Left ventricle myocardium inferior (tissue), 1 donor: Measurements from ENCODE around the gene ARMH3. TPM values are rescaled to one million over a fixed set of nuclear protein-coding genes. Genes with fewer than 3 reads are reported as not detected.

ENCODE experiments used
- DNase-seq: peaks from one replicate; pipeline ENCODE4 v3.0.0-alpha.2; 2020
- H3K27ac ChIP-seq: fragments of 200-600 bp; replicated peaks from 2 replicates; pipeline ENCODE4 v1.8.0; 2021
- H3K27me3 ChIP-seq: fragments of 200-600 bp; 2 replicates; pipeline ENCODE4 v1.8.0; 2021; ENCODE audit warnings: low read depth
- H3K36me3 ChIP-seq: fragments of 200-600 bp; 2 replicates; pipeline ENCODE4 v1.8.0; 2021
- H3K4me1 ChIP-seq: fragments of 200-600 bp; 2 replicates; pipeline ENCODE4 v1.8.0; 2021
- H3K4me3 ChIP-seq: fragments of 200-600 bp; 2 replicates; pipeline ENCODE4 v1.8.0; 2021; ENCODE audit warnings: mild to moderate bottlenecking, moderate library complexity
- H3K9me3 ChIP-seq: fragments of 200-600 bp; replicated peaks from 2 replicates; pipeline ENCODE4 v1.8.0; 2021
- CTCF ChIP-seq: fragments of 200-600 bp; IDR thresholded peaks from 2 replicates; pipeline ENCODE4 v1.8.0; 2021; ENCODE audit warnings: antibody characterized with exemption, mild to moderate bottlenecking, borderline replicate concordance
- intact Hi-C: fragments of 100-400 bp; cut with micrococcal nuclease; formaldehyde crosslinking; loops from one replicate; pipeline ENCODE4 v1.11.0; 2022
- total RNA-seq: library from RNA; stranded (reverse); fragmentation: NEBNext Ultra II Directional; extraction: Animal tissue kit (Norgen Biotek cat#: 25700); gene quantifications from one replicate; pipeline ENCODE4 v1.2.1, GENCODE V29; 2021
- donor health status: DM: no; HTN: yes; CAD: no; lungs with severe emphysema.

The ARMH3 gene
- total RNA-seq, 1 donor from 2014 or later = 58.9 TPM

GRCh38 chr10:101816913-101817336 is 239.0 kb downstream of the ARMH3 start:
- no peak for DNase-seq
- H3K27me3 ChIP-seq = no peaks in the 10 kb centered on the region
- peaks cover 12% of the 10 kb centered on the region for H3K36me3 ChIP-seq
- peak overlapping the region; percentile 97 for H3K27ac ChIP-seq
- no peaks in the 10 kb centered on the region for H3K9me3 ChIP-seq
- TF ChIP-seq CTCF = no peak
- peak overlapping the region; percentile 89 for H3K4me3 ChIP-seq
- intact Hi-C loops = no loop called here
- H3K4me1 ChIP-seq = peaks cover 77% of the 10 kb centered on the region

GRCh38 chr10:101816376-101816775 is 239.6 kb downstream of the ARMH3 start:
- H3K36me3 ChIP-seq = peaks cover 18% of the 10 kb centered on the region
- H3K27ac ChIP-seq = peak overlapping the region; percentile 97
- peak overlapping the region; percentile 89 for H3K4me3 ChIP-seq
- intact Hi-C loops = no loop called here
- H3K4me1 ChIP-seq = peaks cover 78% of the 10 kb centered on the region
- no peak for DNase-seq
- no peaks in the 10 kb centered on the region for H3K9me3 ChIP-seq
- TF ChIP-seq CTCF = no peak
- H3K27me3 ChIP-seq = no peaks in the 10 kb centered on the region

GRCh38 chr10:101814466-101815071 is 241.4 kb downstream of the ARMH3 start:
- Histone ChIP-seq H3K9me3 (no peaks in the 10 kb centered on the region), H3K27me3 (no peaks in the 10 kb centered on the region), H3K4me1 (peaks cover 85% of the 10 kb centered on the region), H3K4me3 (peak overlapping the region; percentile 89), H3K36me3 (peaks cover 36% of the 10 kb centered on the region), H3K27ac (peak overlapping the region; percentile 97)
- intact Hi-C loops = no loop called here
- no peak for TF ChIP-seq CTCF
- no peak for DNase-seq

GRCh38 chr10:101812606-101813005 is 243.4 kb downstream of the ARMH3 start:
- TF ChIP-seq CTCF = no peak
- Histone ChIP-seq H3K27me3 (no peaks in the 10 kb centered on the region), H3K4me3 (no peak overlapping the region), H3K36me3 (peaks cover 56% of the 10 kb centered on the region), H3K9me3 (no peaks in the 10 kb centered on the region), H3K4me1 (peaks cover 74% of the 10 kb centered on the region), H3K27ac (peak overlapping the region; percentile 97)
- intact Hi-C loops = no loop called here
- no peak for DNase-seq

GRCh38 chr10:101807158-101807557 is 248.8 kb downstream of the ARMH3 start:
- Histone ChIP-seq H3K27me3 (no peaks in the 10 kb centered on the region), H3K9me3 (no peaks in the 10 kb centered on the region), H3K4me1 (peaks cover 31% of the 10 kb centered on the region), H3K27ac (no peak overlapping the region), H3K36me3 (peaks cover 98% of the 10 kb centered on the region), H3K4me3 (no peak overlapping the region)
- DNase-seq = no peak
- intact Hi-C loops = no loop called here
- no peak for TF ChIP-seq CTCF
